Smooth muscle cell of the brain vasculature (primary cell): ENCODE results near the gene LRRC10.

Experiments
- DNase-seq: peaks from one replicate; pipeline ENCODE4 v3.0.0-alpha.2; 2012; ENCODE audit warnings: low read depth, low spot score

LRRC10 gene

DNA sequence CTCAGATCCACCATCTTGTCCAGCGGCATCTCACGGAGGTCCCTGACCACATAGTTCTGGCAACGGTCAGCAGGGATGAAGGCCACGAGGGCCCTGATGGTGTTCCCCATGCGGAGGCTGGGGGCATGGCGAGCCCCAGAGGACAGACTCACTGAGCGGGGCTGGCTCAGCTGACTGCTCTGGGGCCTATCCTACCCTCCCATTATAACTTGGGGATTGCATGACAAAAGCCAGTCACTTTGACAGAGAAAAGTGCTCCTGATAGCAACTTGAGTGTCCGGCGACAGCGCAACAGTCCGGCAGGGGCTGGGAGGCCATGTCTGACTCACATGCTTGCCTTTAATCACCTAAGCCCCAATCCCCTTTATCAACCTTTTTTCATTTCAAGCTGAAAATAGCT, at the start of gene LRRC10:
Gene LRRC10, minus strand, starts transcription at position 179 of the 400 bp plus-strand sequence. Its CDS starts 69 bp downstream, at position 110.
- no peak for DNase-seq

- no peak for DNase-seq
These were observed 49.6 kb upstream of the LRRC10 start for GRCh38 chr12:69660164-69660863.

GRCh38 chr12:69658203-69658602, 47.5 kb upstream of the LRRC10 start:
- no peak for DNase-seq

DNA sequence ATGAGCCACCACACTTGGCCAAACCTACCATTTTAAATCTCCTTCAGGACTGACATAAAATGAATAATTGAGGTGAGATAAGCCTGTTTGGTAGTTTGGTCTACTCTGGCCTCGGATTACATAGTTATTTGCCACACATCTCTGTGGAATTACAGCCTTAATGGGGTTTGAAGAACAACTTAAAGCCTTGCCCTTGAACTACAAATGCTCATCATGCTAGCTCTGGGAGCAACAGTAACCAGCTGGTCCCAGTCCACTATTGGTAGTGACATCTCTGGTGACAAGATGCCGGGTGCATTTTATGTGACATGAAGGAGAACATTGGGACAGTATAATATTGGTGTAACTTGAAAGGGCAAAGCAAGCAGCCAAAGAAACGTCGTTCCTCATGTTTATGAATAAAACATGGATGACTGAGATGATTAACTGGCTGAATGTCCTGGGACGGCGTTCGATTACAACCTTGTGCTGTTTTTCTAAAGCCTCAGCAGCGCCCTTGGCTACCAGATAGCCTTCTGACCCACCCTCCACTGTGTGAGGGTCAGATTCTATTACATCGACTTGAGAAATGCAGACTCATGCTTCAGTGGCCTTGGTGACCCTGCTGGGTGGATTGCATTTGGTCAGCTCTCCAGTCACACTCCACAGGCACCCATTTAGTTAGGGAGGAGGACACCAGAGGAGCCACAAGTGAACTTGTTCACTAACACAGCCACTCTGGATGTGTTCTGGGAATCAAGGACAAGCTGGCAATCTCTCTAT, 46.9 kb upstream of the LRRC10 start:
- DNase-seq, result no peak

DNA sequence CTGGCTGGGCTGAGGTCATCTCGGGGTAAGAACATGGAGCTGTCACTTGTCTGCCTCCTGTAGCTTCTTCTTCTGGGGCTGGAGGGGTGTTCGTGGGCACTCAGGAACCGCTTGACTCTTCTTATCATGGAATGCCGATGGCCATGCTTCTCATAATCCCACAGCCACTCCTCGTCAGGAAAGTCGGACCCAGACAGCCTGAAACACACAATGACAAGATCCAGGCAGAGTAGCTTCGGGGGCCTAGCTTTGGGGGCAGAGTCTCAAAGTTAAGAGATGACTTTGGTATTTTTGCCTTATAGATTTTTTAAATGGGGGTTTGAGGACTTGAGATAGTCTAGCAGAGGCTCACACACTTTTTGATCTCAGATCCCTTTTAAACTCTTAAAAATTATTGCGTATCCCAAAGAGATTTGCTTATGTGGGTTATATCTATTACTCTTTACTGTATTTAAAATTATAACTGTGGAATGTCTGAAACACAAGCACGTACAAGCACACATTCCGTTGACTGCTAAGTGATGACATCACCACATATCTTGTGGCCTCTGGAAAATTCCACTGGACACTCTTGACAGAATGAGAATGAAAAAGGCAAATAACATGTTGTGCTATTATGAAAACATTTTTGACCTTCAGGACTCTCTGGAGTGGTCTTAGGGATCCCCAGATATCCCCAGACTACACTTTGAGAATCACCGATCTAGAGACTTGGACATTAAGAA, 45.1 kb upstream of the LRRC10 start:
- peak; percentile 18 for DNase-seq

DNA sequence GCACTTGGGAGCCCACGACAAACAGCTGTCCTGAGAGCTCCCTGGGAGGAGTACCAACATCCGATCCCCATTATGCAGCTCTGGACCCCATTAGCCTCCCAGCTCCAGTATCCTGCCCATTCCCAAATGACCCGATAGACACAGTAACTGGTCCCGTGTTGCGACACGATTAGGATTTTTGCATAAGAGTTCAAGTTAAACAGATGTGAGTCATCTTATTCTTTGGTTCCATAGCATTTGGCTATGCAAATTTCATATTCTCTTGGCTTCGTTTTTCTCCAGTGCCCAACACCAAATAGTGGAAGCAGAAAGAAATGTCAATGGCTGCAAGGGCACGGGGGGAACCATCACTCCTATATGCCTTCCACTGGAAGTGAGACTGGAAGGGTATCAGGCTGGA, 43.0 kb upstream of the LRRC10 start:
- no peak for DNase-seq

GRCh38 chr12:69651922-69652321, 41.2 kb upstream of the LRRC10 start:
- no peak for DNase-seq

DNA sequence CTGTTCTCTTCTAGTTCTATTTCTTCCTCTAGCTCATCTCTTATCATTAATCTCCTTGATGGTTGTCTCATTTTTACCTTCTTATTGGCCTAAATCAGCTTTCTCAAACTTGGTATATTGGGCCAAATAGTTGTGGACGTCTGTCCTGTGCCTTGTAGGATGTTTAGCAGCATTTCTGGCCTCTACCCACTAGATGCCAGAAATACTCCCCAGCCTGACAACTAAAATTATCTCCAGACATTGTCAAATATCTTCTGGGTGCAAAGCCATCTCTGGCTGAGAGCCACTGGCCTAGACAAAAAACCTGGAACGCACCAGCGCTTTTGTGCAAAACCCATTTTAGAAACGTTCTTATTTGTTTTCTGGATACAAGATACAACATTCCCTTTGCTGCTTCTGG, 38.8 kb upstream of the LRRC10 start:
- no peak for DNase-seq

DNA sequence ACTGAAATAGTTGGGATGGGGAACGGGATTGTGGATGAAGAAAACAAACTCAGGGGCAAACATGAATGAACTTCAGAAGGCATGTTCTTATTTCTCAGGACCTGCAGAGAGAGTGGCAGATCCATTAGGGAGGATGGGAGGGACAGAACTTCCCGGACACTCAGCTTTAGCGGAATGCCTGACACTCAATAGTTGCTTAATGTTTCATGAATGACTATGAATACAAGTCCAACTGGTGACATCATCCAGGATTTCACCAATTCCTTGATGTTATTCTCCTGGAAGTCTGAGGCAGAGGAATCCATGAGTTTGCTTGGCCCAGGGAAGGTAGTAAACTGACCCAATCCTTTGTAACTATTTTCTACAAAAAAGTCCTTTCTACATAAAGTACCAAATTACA, 37.8 kb upstream of the LRRC10 start:
- no peak for DNase-seq

DNA sequence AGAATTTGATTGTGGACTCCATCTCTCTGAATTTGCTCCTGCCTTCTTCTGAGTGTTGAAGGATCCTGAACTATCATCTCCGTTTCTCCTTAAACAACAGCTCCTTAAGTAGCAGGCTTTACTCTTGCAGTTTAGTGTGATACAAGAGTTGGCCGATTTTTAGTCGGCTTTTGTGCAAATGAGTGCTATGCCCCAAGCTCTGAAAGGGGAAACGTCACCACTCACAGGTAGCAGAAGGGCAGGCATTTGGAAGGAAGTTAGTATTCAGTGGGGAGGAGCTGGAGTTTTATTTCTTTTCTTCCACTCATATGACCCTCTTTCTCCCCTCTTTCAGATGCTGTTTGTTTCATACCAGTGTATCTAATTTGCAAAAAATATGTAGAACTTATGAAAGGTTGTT, 36.5 kb upstream of the LRRC10 start:
- no peak for DNase-seq

DNA sequence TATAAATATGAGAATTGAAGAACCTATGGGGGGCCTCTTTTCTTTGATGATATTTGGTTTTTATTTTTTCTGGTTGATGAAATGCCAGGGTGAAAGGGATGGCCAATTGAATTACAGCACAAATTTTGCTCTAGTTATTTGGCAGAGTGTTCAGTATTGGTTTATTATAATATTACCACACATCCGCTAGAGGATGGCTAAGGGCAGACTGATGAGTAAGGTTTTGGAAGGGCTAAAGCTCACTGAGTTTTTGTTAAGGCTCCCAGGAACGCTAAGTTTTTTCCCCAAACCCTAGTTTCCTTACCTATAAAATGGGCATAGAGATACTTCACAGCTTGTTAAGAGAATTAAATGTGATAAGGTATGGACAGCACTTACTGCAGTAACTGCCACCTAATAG, 34.3 kb upstream of the LRRC10 start:
- DNase-seq, result no peak

- DNase-seq, result no peak
These were observed 33.8 kb upstream of the LRRC10 start for GRCh38 chr12:69644511-69644910.

GRCh38 chr12:69642531-69642930, 31.8 kb upstream of the LRRC10 start:
- DNase-seq, result no peak

GRCh38 chr12:69641546-69641945, 30.8 kb upstream of the LRRC10 start:
- DNase-seq, result no peak

DNA sequence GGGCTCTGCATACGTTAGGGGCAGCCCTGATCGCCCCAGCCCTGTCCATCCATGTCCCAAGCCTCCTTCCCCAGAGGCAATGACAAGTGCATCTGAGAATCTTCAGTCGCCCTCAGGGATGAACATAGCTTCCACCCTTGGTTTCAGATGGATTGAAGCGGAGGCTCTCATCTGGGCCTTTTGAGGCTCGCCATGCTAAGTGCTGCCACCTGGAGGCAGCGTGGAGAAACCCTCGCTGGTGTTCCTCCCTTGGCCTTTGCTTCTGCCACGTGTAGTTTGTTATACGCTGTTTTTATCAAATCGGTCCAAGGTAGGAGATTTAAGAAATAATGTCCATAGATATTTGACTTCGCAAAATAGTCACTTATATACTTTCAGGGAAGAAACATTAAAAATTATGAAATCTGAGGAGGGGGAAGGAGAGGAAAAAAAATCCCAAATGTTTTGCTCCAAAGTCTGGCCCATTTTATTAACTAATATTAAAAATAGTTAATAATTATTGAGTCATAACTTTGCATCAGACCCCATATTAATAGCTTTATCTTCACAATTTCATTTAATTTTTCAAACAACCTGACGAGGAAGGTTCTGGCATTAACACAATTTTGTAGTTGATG, 28.8 kb upstream of the LRRC10 start:
- DNase-seq, result peak; percentile 40

GRCh38 chr12:69633061-69633460, 22.4 kb upstream of the LRRC10 start:
- DNase-seq, result no peak

- DNase-seq, result no peak
These were observed 19.5 kb upstream of the LRRC10 start for GRCh38 chr12:69630191-69630590.

- no peak for DNase-seq
These were observed 16.8 kb upstream of the LRRC10 start for GRCh38 chr12:69627501-69627900.

DNA sequence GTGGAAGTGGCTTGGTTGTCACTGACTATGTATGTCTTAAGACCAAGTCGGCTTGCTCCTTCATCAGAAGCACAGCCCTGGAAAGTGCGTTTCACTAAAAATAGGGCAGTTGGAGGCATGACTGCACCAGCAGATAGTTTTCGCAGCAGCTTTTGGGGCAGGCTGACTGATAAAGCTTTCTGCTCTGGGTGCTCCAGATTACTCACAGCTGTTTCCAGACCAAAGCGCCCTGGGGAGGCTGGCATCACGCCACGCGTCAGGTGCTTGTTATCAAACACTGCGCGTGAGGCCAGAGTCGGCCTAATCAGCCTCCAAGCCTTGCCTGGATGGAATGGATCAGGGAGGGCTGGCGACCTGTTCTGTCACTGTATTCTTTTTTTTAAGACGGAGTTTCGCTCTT, 13.3 kb upstream of the LRRC10 start:
- no peak for DNase-seq

- DNase-seq, result no peak
These were observed 10.8 kb upstream of the LRRC10 start for GRCh38 chr12:69621551-69621950.

GRCh38 chr12:69620921-69621320, 10.2 kb upstream of the LRRC10 start:
- no peak for DNase-seq

- no peak for DNase-seq
These were observed 9.4 kb upstream of the LRRC10 start for GRCh38 chr12:69620077-69620476.
